Esophagus squamous epithelium (tissue), 4 donors: ENCODE results near the gene PHF21B.

Experiments used
- POLR2A ChIP-seq, 4 donors: fragments of 450-650 bp; IDR thresholded peaks; one replicate each; pipeline ENCODE4 v1.6.1; 2017; ENCODE audit warnings: antibody characterized with exemption in 4 of 4, mild to moderate bottlenecking in 4 of 4, moderate library complexity in 3 of 4
- TF ChIP-seq, protein P1 (sequence below), 6 experiments: fragments of 450-650 bp in 4 of 6; fragments of 200-600 bp in 2 of 6; sonication (generic) in 2 of 6; IDR thresholded peaks; one replicate each; pipeline ENCODE4 v1.5.1; 2016 to 2019; ENCODE audit warnings: antibody characterized with exemption in 6 of 6, mild to moderate bottlenecking in 4 of 6, moderate library complexity in 4 of 6

DNA sequence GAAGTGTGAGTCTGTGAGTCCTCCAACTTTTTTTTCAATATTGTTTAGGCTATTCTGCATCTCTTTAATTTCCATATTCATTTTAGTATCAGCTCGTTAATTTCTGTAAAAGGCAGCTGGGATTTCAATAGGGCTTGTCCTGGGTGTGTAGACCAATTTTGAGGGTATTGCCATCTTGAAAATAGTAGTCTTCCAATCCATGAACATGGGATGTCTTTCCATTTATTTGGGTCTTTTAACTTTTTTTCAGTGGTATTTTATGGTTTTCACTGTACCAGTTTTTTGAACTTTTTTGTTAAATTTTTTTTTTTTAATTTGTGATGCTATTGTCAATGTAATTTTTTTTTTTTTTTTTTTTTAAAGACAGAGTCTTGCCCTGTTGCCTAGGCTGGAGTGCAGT lies 177.9 kb downstream of the PHF21B start:
- TF ChIP-seq, protein P1, sequence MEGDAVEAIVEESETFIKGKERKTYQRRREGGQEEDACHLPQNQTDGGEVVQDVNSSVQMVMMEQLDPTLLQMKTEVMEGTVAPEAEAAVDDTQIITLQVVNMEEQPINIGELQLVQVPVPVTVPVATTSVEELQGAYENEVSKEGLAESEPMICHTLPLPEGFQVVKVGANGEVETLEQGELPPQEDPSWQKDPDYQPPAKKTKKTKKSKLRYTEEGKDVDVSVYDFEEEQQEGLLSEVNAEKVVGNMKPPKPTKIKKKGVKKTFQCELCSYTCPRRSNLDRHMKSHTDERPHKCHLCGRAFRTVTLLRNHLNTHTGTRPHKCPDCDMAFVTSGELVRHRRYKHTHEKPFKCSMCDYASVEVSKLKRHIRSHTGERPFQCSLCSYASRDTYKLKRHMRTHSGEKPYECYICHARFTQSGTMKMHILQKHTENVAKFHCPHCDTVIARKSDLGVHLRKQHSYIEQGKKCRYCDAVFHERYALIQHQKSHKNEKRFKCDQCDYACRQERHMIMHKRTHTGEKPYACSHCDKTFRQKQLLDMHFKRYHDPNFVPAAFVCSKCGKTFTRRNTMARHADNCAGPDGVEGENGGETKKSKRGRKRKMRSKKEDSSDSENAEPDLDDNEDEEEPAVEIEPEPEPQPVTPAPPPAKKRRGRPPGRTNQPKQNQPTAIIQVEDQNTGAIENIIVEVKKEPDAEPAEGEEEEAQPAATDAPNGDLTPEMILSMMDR (IDR thresholded peaks at IDR 0.05) = no peak
- TF ChIP-seq POLR2A (IDR thresholded peaks at IDR 0.05) = no peak
